Activated naive CD8-positive, alpha-beta T cell (primary cell): Measurements from ENCODE around the gene NPAS3.

Source experiments
- H3K27ac Mint-ChIP-seq: one replicate; pipeline ENCODE4 v1.8.0; 2021; ENCODE audit warnings: mixed read lengths
- H3K27me3 Mint-ChIP-seq: one replicate; pipeline ENCODE4 v1.8.0; 2021; ENCODE audit warnings: mixed read lengths
- H3K36me3 Mint-ChIP-seq: one replicate; pipeline ENCODE4 v1.8.0; 2021; ENCODE audit warnings: mixed read lengths
- H3K4me1 Mint-ChIP-seq: one replicate; pipeline ENCODE4 v1.8.0; 2021; ENCODE audit warnings: low read depth, mixed read lengths
- H3K4me3 Mint-ChIP-seq: one replicate; pipeline ENCODE4 v1.8.0; 2021; ENCODE audit warnings: mild to moderate bottlenecking, mixed read lengths
- H3K9me3 Mint-ChIP-seq: one replicate; pipeline ENCODE4 v1.8.0; 2021; ENCODE audit warnings: low read depth, mixed read lengths

The NPAS3 gene

GRCh38 chr14:33678005-33678404, 739.3 kb downstream of the NPAS3 start:
- Mint-ChIP-seq H3K27ac (no peak overlapping the region), H3K36me3 (no peaks in the 10 kb centered on the region), H3K27me3 (no peaks in the 10 kb centered on the region)

GRCh38 chr14:33679025-33679424, 740.3 kb downstream of the NPAS3 start:
- H3K27me3 Mint-ChIP-seq, result no peaks in the 10 kb centered on the region
- H3K4me1 Mint-ChIP-seq, result no peaks in the 10 kb centered on the region
- H3K4me3 Mint-ChIP-seq, result no peak overlapping the region
- H3K9me3 Mint-ChIP-seq, result no peaks in the 10 kb centered on the region
- H3K36me3 Mint-ChIP-seq, result no peaks in the 10 kb centered on the region
- H3K27ac Mint-ChIP-seq, result no peak overlapping the region

More at GRCh38 chr14:33678005-33678404, 739.3 kb downstream of the NPAS3 start:
- Mint-ChIP-seq H3K9me3 (no peaks in the 10 kb centered on the region), H3K4me3 (no peak overlapping the region), H3K4me1 (no peaks in the 10 kb centered on the region)

GRCh38 chr14:33679461-33680225, 741.0 kb downstream of the NPAS3 start:
- Mint-ChIP-seq H3K4me3 (no peak overlapping the region), H3K27me3 (no peaks in the 10 kb centered on the region), H3K36me3 (no peaks in the 10 kb centered on the region), H3K27ac (no peak overlapping the region), H3K4me1 (no peaks in the 10 kb centered on the region), H3K9me3 (no peaks in the 10 kb centered on the region)

- Mint-ChIP-seq H3K36me3 (no peaks in the 10 kb centered on the region), H3K4me3 (no peak overlapping the region), H3K9me3 (no peaks in the 10 kb centered on the region), H3K27ac (no peak overlapping the region), H3K27me3 (no peaks in the 10 kb centered on the region), H3K4me1 (no peaks in the 10 kb centered on the region)
Measured at GRCh38 chr14:33680873-33681272, 742.2 kb downstream of the NPAS3 start.

- H3K27me3 Mint-ChIP-seq, result no peaks in the 10 kb centered on the region
- no peaks in the 10 kb centered on the region for H3K4me1 Mint-ChIP-seq
- no peaks in the 10 kb centered on the region for H3K36me3 Mint-ChIP-seq
- H3K9me3 Mint-ChIP-seq, result no peaks in the 10 kb centered on the region
- no peak overlapping the region for H3K27ac Mint-ChIP-seq
- no peak overlapping the region for H3K4me3 Mint-ChIP-seq
Measured at GRCh38 chr14:33682760-33683159, 744.1 kb downstream of the NPAS3 start.

- no peaks in the 10 kb centered on the region for H3K36me3 Mint-ChIP-seq
- H3K4me3 Mint-ChIP-seq, result no peak overlapping the region
- no peaks in the 10 kb centered on the region for H3K9me3 Mint-ChIP-seq
- no peak overlapping the region for H3K27ac Mint-ChIP-seq
- H3K4me1 Mint-ChIP-seq, result no peaks in the 10 kb centered on the region
- H3K27me3 Mint-ChIP-seq, result no peaks in the 10 kb centered on the region
Measured at GRCh38 chr14:33685026-33685425, 746.3 kb downstream of the NPAS3 start.

- H3K4me3 Mint-ChIP-seq, result no peak overlapping the region
- H3K27me3 Mint-ChIP-seq, result no peaks in the 10 kb centered on the region
- no peak overlapping the region for H3K27ac Mint-ChIP-seq
- no peaks in the 10 kb centered on the region for H3K9me3 Mint-ChIP-seq
- H3K4me1 Mint-ChIP-seq, result no peaks in the 10 kb centered on the region
- no peaks in the 10 kb centered on the region for H3K36me3 Mint-ChIP-seq
Measured at GRCh38 chr14:33685698-33686097, 747.0 kb downstream of the NPAS3 start.

GRCh38 chr14:33686218-33686617, 747.5 kb downstream of the NPAS3 start:
- Mint-ChIP-seq H3K9me3 (no peaks in the 10 kb centered on the region), H3K27me3 (peaks cover 3% of the 10 kb centered on the region), H3K27ac (no peak overlapping the region), H3K4me3 (no peak overlapping the region), H3K36me3 (no peaks in the 10 kb centered on the region), H3K4me1 (no peaks in the 10 kb centered on the region)

- Mint-ChIP-seq H3K36me3 (no peaks in the 10 kb centered on the region), H3K27me3 (peaks cover 3% of the 10 kb centered on the region), H3K27ac (no peak overlapping the region), H3K4me1 (no peaks in the 10 kb centered on the region), H3K9me3 (no peaks in the 10 kb centered on the region), H3K4me3 (no peak overlapping the region)
Measured at GRCh38 chr14:33686856-33687255, 748.2 kb downstream of the NPAS3 start.

- H3K4me1 Mint-ChIP-seq, result no peaks in the 10 kb centered on the region
- peaks cover 8% of the 10 kb centered on the region for H3K27me3 Mint-ChIP-seq
- no peak overlapping the region for H3K27ac Mint-ChIP-seq
- no peaks in the 10 kb centered on the region for H3K36me3 Mint-ChIP-seq
- H3K4me3 Mint-ChIP-seq, result no peak overlapping the region
- H3K9me3 Mint-ChIP-seq, result no peaks in the 10 kb centered on the region
Measured at GRCh38 chr14:33689680-33690079, 751.0 kb downstream of the NPAS3 start.

- Mint-ChIP-seq H3K36me3 (no peaks in the 10 kb centered on the region), H3K4me1 (no peaks in the 10 kb centered on the region), H3K9me3 (no peaks in the 10 kb centered on the region), H3K4me3 (no peak overlapping the region), H3K27me3 (peaks cover 8% of the 10 kb centered on the region), H3K27ac (no peak overlapping the region)
Measured at GRCh38 chr14:33691907-33692306, 753.2 kb downstream of the NPAS3 start.

- Mint-ChIP-seq H3K4me3 (no peak overlapping the region), H3K4me1 (no peaks in the 10 kb centered on the region), H3K27me3 (peaks cover 8% of the 10 kb centered on the region), H3K27ac (no peak overlapping the region), H3K36me3 (no peaks in the 10 kb centered on the region), H3K9me3 (no peaks in the 10 kb centered on the region)
Measured at GRCh38 chr14:33692762-33693161, 754.1 kb downstream of the NPAS3 start.

- no peaks in the 10 kb centered on the region for H3K36me3 Mint-ChIP-seq
- H3K9me3 Mint-ChIP-seq, result no peaks in the 10 kb centered on the region
- no peaks in the 10 kb centered on the region for H3K4me1 Mint-ChIP-seq
- peaks cover 8% of the 10 kb centered on the region for H3K27me3 Mint-ChIP-seq
- H3K27ac Mint-ChIP-seq, result no peak overlapping the region
- no peak overlapping the region for H3K4me3 Mint-ChIP-seq
Measured at GRCh38 chr14:33693237-33693636, 754.6 kb downstream of the NPAS3 start.

- Mint-ChIP-seq H3K27ac (no peak overlapping the region), H3K9me3 (no peaks in the 10 kb centered on the region), H3K27me3 (peaks cover 8% of the 10 kb centered on the region), H3K36me3 (no peaks in the 10 kb centered on the region), H3K4me3 (no peak overlapping the region), H3K4me1 (no peaks in the 10 kb centered on the region)
Measured at GRCh38 chr14:33696165-33696564, 757.5 kb downstream of the NPAS3 start.

GRCh38 chr14:33699300-33699983, 760.8 kb downstream of the NPAS3 start:
- Mint-ChIP-seq H3K4me1 (no peaks in the 10 kb centered on the region), H3K27ac (no peak overlapping the region), H3K36me3 (no peaks in the 10 kb centered on the region), H3K4me3 (no peak overlapping the region), H3K27me3 (peaks cover 4% of the 10 kb centered on the region), H3K9me3 (no peaks in the 10 kb centered on the region)

GRCh38 chr14:33700052-33700451, 761.4 kb downstream of the NPAS3 start:
- Mint-ChIP-seq H3K27ac (no peak overlapping the region), H3K4me3 (no peak overlapping the region), H3K36me3 (no peaks in the 10 kb centered on the region), H3K27me3 (peaks cover 6% of the 10 kb centered on the region), H3K4me1 (no peaks in the 10 kb centered on the region), H3K9me3 (no peaks in the 10 kb centered on the region)
